ENCODE results near the gene DAPK1.

The DAPK1 gene

GRCh38 chr9:87481890-87482855, 15.5 kb upstream of the DAPK1 start:
- TF ChIP-seq CTCF (IDR thresholded peaks at IDR 0.05; ENCODE audit: extremely low read depth, missing control alignments): no peak
- no peak for DNase-seq (ENCODE audit: low spot score)

- no peak for TF ChIP-seq CTCF (IDR thresholded peaks at IDR 0.05; ENCODE audit: extremely low read depth, missing control alignments)
- no peak for DNase-seq (ENCODE audit: low spot score)
Measured at GRCh38 chr9:87490225-87490624, 7.4 kb upstream of the DAPK1 start.

GRCh38 chr9:87490907-87491306, 6.8 kb upstream of the DAPK1 start:
- TF ChIP-seq CTCF (IDR thresholded peaks at IDR 0.05; ENCODE audit: extremely low read depth, missing control alignments): no peak
- no peak for DNase-seq (ENCODE audit: low spot score)

GRCh38 chr9:87491523-87491922, 6.1 kb upstream of the DAPK1 start:
- no peak for DNase-seq (ENCODE audit: low spot score)
- TF ChIP-seq CTCF (IDR thresholded peaks at IDR 0.05; ENCODE audit: extremely low read depth, missing control alignments): no peak

GRCh38 chr9:87492642-87493041, 5.0 kb upstream of the DAPK1 start:
- TF ChIP-seq CTCF (IDR thresholded peaks at IDR 0.05; ENCODE audit: extremely low read depth, missing control alignments): no peak
- DNase-seq (ENCODE audit: low spot score): no peak

GRCh38 chr9:87494970-87495471, 2.6 kb upstream of the DAPK1 start:
- TF ChIP-seq CTCF (IDR thresholded peaks at IDR 0.05; ENCODE audit: extremely low read depth, missing control alignments): no peak
- DNase-seq (ENCODE audit: low spot score): peak; percentile 42

DNA sequence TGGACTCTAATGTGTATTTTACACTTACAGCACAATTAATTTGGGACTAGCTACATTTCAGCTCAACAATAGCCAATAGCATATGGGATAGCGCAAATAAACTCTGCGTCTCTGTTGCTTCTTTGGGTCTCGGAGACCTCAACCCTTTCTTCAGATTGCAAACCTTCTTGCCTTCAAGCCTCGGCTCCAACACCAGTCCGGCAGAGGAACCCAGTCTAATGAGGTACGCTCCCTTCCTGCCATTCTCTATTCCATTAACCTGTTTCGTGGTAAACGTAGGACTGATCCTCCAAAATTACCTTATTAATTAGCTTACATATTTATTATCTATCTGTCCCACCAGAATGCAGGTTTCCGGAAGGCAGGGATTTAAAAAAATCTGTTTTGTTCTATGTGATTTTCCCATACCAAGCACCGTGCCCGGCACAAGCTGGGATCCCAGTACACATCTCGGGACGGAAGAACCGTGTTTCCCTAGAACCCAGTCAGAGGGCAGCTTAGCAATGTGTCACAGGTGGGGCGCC, 525 bp upstream of the DAPK1 start:
- TF ChIP-seq CTCF (IDR thresholded peaks at IDR 0.05; ENCODE audit: extremely low read depth, missing control alignments): no peak

More for the DNA sequence above, 525 bp upstream of the DAPK1 start:
- no peak for DNase-seq (ENCODE audit: low spot score)
